PC-3 (cell line): ENCODE results near the gene KNG1. TPM values are rescaled to one million over a fixed set of nuclear protein-coding genes. Genes with fewer than 3 reads are reported as not detected.

Source experiments
- ATAC-seq: fragments of 200-7000 bp; cut with Tn5 transposase; 2 replicates; pipeline ENCODE4 v1.9.1; 2020; ENCODE audit warnings: mild to moderate bottlenecking, moderate library complexity
- BruUV-seq: library from RNA; stranded (reverse); fragments of 400-500 nt; replicated peaks from 2 replicates; lab custom pipeline; 2021; lab: Mats Ljungman, UMichigan
- CTCF ChIA-PET: fragments of 300-600 bp; sonication (Branson Sonifier 250); formaldehyde crosslinking; loops from one replicate; lab custom pipeline; 2022; ENCODE audit warnings: antibody characterized with exemption; lab: Charles Lee
- POLR2A ChIA-PET: fragments of 300-600 bp; sonication (Branson Sonifier 250); formaldehyde crosslinking; loops from one replicate; lab custom pipeline; 2022; ENCODE audit warnings: antibody characterized with exemption; ENCODE audit not compliant: unreplicated experiment; lab: Charles Lee
- DNase-seq: peaks from one replicate; pipeline ENCODE4 v3.0.0-alpha.2; 2015
- H2AFZ ChIP-seq: fragments of 300-600 bp; sonication (generic); 2 replicates; pipeline ENCODE4 v1.6.0; 2016; ENCODE audit warnings: antibody characterized with exemption, low read length
- H3F3A ChIP-seq: fragments of 300-600 bp; sonication (generic); one replicate; pipeline ENCODE4 v1.6.0; 2017; ENCODE audit warnings: antibody characterized with exemption, low read length, control low read depth, mild to moderate bottlenecking; ENCODE audit not compliant: unreplicated experiment
- H3K27ac ChIP-seq: fragments of 300-600 bp; sonication (generic); 2 replicates; pipeline ENCODE4 v1.5.1; 2016; ENCODE audit warnings: mild to moderate bottlenecking, low read length
- H3K27me3 ChIP-seq: fragments of 300-600 bp; sonication (generic); 2 replicates; pipeline ENCODE4 v1.6.1; 2016; ENCODE audit warnings: low read length, mixed read lengths
- H3K36me3 ChIP-seq: fragments of 300-600 bp; sonication (generic); 2 replicates; pipeline ENCODE4 v1.6.1; 2016; ENCODE audit warnings: low read depth, mixed run types, low read length, mixed read lengths
- H3K4me1 ChIP-seq: fragments of 300-600 bp; sonication (generic); 2 replicates; pipeline ENCODE4 v1.5.1; 2016; ENCODE audit warnings: low read length; ENCODE audit not compliant: insufficient read depth
- H3K4me2 ChIP-seq: fragments of 300-600 bp; sonication (generic); 2 replicates; pipeline ENCODE4 v1.6.0; 2016; ENCODE audit warnings: low read length
- H3K4me3 ChIP-seq: fragments of 300-600 bp; sonication (generic); 2 replicates; pipeline ENCODE4 v1.5.1; 2016; ENCODE audit warnings: mild to moderate bottlenecking, low read length, mixed read lengths
- H3K79me2 ChIP-seq: fragments of 300-600 bp; sonication (generic); 2 replicates; pipeline ENCODE4 v1.6.1; 2017; ENCODE audit warnings: low read length, mixed read lengths
- H3K9ac ChIP-seq: fragments of 300-600 bp; sonication (generic); 2 replicates; pipeline ENCODE4 v1.6.0; 2016; ENCODE audit warnings: mild to moderate bottlenecking, low read length
- H3K9me2 ChIP-seq: fragments of 300-600 bp; sonication (generic); replicated peaks from 2 replicates; pipeline ENCODE4 v1.6.1; 2016; ENCODE audit warnings: mixed run types, low read length, mixed read lengths
- H3K9me3 ChIP-seq: fragments of 300-600 bp; sonication (generic); 2 replicates; pipeline ENCODE4 v1.6.1; 2016; ENCODE audit warnings: low read length, mixed read lengths
- H4K20me1 ChIP-seq: fragments of 300-600 bp; sonication (generic); 2 replicates; pipeline ENCODE4 v1.6.1; 2016; ENCODE audit warnings: low read length, mixed read lengths
- CTCF ChIP-seq: fragments of 300-600 bp; sonication (generic); conservative IDR thresholded peaks from 2 replicates; pipeline ENCODE4 v1.5.1; 2017; ENCODE audit warnings: antibody characterized with exemption, low read depth, mild to moderate bottlenecking, low read length
- EZH2 ChIP-seq: fragments of 300-600 bp; sonication (generic); IDR thresholded peaks from one replicate; pipeline ENCODE4 v1.6.1; 2017; ENCODE audit warnings: antibody characterized with exemption, mild to moderate bottlenecking, low read length; ENCODE audit not compliant: unreplicated experiment
- EZH2phosphoT487 ChIP-seq: fragments of 300-600 bp; sonication (generic); IDR thresholded peaks from 2 replicates; pipeline ENCODE4 v1.6.1; 2018; ENCODE audit warnings: mild to moderate bottlenecking, antibody characterized with exemption, low read length, borderline replicate concordance
- intact Hi-C: fragments of 100-400 bp; cut with micrococcal nuclease; formaldehyde crosslinking; loops from 2 replicates; pipeline ENCODE4 v1.9.0; 2023
- total RNA-seq: library from RNA; depleted of rRNA; stranded (reverse); fragments of >200 nt; gene quantifications from 2 replicates; pipeline ENCODE4 v1.2.3, GENCODE V29; 2014

Gene KNG1
- total RNA-seq, 1 experiment from 2014 or later: not detected

GRCh38 chr3:186719945-186720739 is 3.0 kb downstream of the KNG1 start:
- no peaks in the 10 kb centered on the region for H3K9me2 ChIP-seq
- no peak overlapping the region for H2AFZ ChIP-seq
- H3K9ac ChIP-seq: no peak overlapping the region
- H3K27ac ChIP-seq: no peak overlapping the region
- no peaks in the 10 kb centered on the region for H4K20me1 ChIP-seq
- intact Hi-C loops: no loop called here
- ChIA-PET CTCF (no interaction called here), POLR2A (no interaction called here)
- H3K36me3 ChIP-seq: no peaks in the 10 kb centered on the region
- no peaks in the 10 kb centered on the region for H3K9me3 ChIP-seq
- ATAC-seq (no peak), DNase-seq (no peak)
- BruUV-seq: no TSS peak
- no peak overlapping the region for H3K4me3 ChIP-seq
- no peaks in the 10 kb centered on the region for H3K4me1 ChIP-seq
- no peaks in the 10 kb centered on the region for H3K27me3 ChIP-seq
- TF ChIP-seq CTCF (no peak), EZH2phosphoT487 (no peak), EZH2 (no peak)
- no peaks in the 10 kb centered on the region for H3K79me2 ChIP-seq
- H3F3A ChIP-seq: no peaks in the 10 kb centered on the region
- no peak overlapping the region for H3K4me2 ChIP-seq

GRCh38 chr3:186722457-186722856 is 5.3 kb downstream of the KNG1 start:
- H3K9me2 ChIP-seq: no peaks in the 10 kb centered on the region
- no TSS peak for BruUV-seq
- H3K36me3 ChIP-seq: no peaks in the 10 kb centered on the region
- H3F3A ChIP-seq: no peaks in the 10 kb centered on the region
- H3K9me3 ChIP-seq: no peaks in the 10 kb centered on the region
- no peak overlapping the region for H3K4me2 ChIP-seq
- DNase-seq: peak; percentile 20
- POLR2A ChIA-PET: no interaction called here
- intact Hi-C loops: no loop called here
- H3K79me2 ChIP-seq: no peaks in the 10 kb centered on the region
- H3K27me3 ChIP-seq: no peaks in the 10 kb centered on the region
- no peak overlapping the region for H3K27ac ChIP-seq
- H2AFZ ChIP-seq: no peak overlapping the region
- no peaks in the 10 kb centered on the region for H3K4me1 ChIP-seq
- ATAC-seq: peak; percentile 61
- CTCF ChIA-PET: no interaction called here
- H4K20me1 ChIP-seq: no peaks in the 10 kb centered on the region
- no peak overlapping the region for H3K9ac ChIP-seq
- no peak overlapping the region for H3K4me3 ChIP-seq
- no peak for TF ChIP-seq EZH2phosphoT487
- TF ChIP-seq CTCF: peak; percentile 39

GRCh38 chr3:186724911-186725310 is 7.8 kb downstream of the KNG1 start:
- Histone ChIP-seq H3F3A (no peaks in the 10 kb centered on the region), H3K27ac (no peak overlapping the region), H3K9ac (no peak overlapping the region), H3K4me2 (no peak overlapping the region), H3K27me3 (no peaks in the 10 kb centered on the region), H3K79me2 (no peaks in the 10 kb centered on the region), H3K4me3 (no peak overlapping the region), H3K4me1 (no peaks in the 10 kb centered on the region), H3K9me2 (no peaks in the 10 kb centered on the region), H4K20me1 (no peaks in the 10 kb centered on the region), H3K9me3 (no peaks in the 10 kb centered on the region), H2AFZ (no peak overlapping the region), H3K36me3 (no peaks in the 10 kb centered on the region)
- ChIA-PET CTCF (no interaction called here), POLR2A (interaction anchor here (0.6 kb wide), 1 partner anchor 58 kb away, joined by 4 read pairs; the partner anchor contains the start of gene EIF4A2)
- no peak for ATAC-seq
- no peak for DNase-seq
- no peak for TF ChIP-seq EZH2phosphoT487
- TF ChIP-seq CTCF: no peak
- no TSS peak for BruUV-seq
- intact Hi-C loops: no loop called here
